GM12878 (cell line): ENCODE measurements around the gene DLK1.

Source experiments
- BACH1 ChIP-seq: fragments of 450-650 bp; IDR thresholded peaks from 2 replicates; pipeline ENCODE4 v1.6.1; 2017; ENCODE audit warnings: mild to moderate bottlenecking, borderline replicate concordance
- CHD4 ChIP-seq: fragments of 200-600 bp; sonication (generic); IDR thresholded peaks from 2 replicates; pipeline ENCODE4 v1.6.1; 2016; ENCODE audit warnings: mild to moderate bottlenecking
- FOXK2 ChIP-seq: fragments of 450-650 bp; IDR thresholded peaks from 2 replicates; pipeline ENCODE4 v1.6.1; 2017; ENCODE audit warnings: mild to moderate bottlenecking, moderate library complexity
- IKZF1 ChIP-seq: fragments of 450-650 bp; conservative IDR thresholded peaks from 2 replicates; pipeline ENCODE4 v1.6.1; 2017; ENCODE audit warnings: antibody characterized with exemption, mild to moderate bottlenecking
- LARP7 ChIP-seq: fragments of 450-650 bp; IDR thresholded peaks from 2 replicates; pipeline ENCODE4 v1.6.1; 2017; ENCODE audit warnings: mild to moderate bottlenecking
- MXI1 ChIP-seq: fragments of 150-350 bp; IDR thresholded peaks from 2 replicates; pipeline ENCODE4 v1.6.1; 2011; ENCODE audit warnings: low read depth, mild to moderate bottlenecking, inconsistent platforms, low read length, improper control_type of control experiment
- POLR2A ChIP-seq: IDR thresholded peaks from 2 replicates; pipeline ENCODE4 v1.6.1; 2011; ENCODE audit warnings: low read depth, mild to moderate bottlenecking, low read length
- SIN3A ChIP-seq: IDR thresholded peaks from 2 replicates; pipeline ENCODE4 v1.6.1; 2012; ENCODE audit warnings: low read depth, low read length, improper control_type of control experiment
- SPI1 ChIP-seq: IDR thresholded peaks from 2 replicates; pipeline ENCODE4 v1.6.1; 2011; ENCODE audit warnings: low read depth, mild to moderate bottlenecking, low read length, moderate library complexity, borderline replicate concordance; ENCODE audit not compliant: insufficient read depth
- TF ChIP-seq, protein P1 (sequence below): fragments of 450-650 bp; IDR thresholded peaks from 2 replicates; pipeline ENCODE4 v1.6.1; 2017; ENCODE audit warnings: mild to moderate bottlenecking, moderate library complexity
- TF ChIP-seq, protein P2 (sequence below): IDR thresholded peaks from 2 replicates; pipeline ENCODE4 v1.6.1; 2012; ENCODE audit warnings: mild to moderate bottlenecking, low read depth, low read length
- TF ChIP-seq, protein P3 (sequence below), 3 experiments: IDR thresholded peaks in 2 of 3; conservative IDR thresholded peaks in 1 of 3; 2 replicates each; pipeline ENCODE4 v1.5.1; 2011; ENCODE audit warnings: low read depth in 3 of 3, low read length in 3 of 3, mild to moderate bottlenecking in 3 of 3, control low read depth in 2 of 3, moderate library complexity in 2 of 3, inconsistent platforms in 1 of 3, mixed read lengths in 1 of 3; ENCODE audit not compliant: control insufficient read depth in 2 of 3, insufficient read depth in 1 of 3; ENCODE audit errors: extremely low read depth in 1 of 3
- TF ChIP-seq, protein P4 (sequence below): IDR thresholded peaks from 2 replicates; pipeline ENCODE4 v1.6.1; 2012; ENCODE audit warnings: low read depth, low read length, improper control_type of control experiment
- TF ChIP-seq, protein P5 (sequence below): IDR thresholded peaks from 2 replicates; pipeline ENCODE4 v1.6.1; 2012; ENCODE audit warnings: low read length, inconsistent platforms

DNA sequence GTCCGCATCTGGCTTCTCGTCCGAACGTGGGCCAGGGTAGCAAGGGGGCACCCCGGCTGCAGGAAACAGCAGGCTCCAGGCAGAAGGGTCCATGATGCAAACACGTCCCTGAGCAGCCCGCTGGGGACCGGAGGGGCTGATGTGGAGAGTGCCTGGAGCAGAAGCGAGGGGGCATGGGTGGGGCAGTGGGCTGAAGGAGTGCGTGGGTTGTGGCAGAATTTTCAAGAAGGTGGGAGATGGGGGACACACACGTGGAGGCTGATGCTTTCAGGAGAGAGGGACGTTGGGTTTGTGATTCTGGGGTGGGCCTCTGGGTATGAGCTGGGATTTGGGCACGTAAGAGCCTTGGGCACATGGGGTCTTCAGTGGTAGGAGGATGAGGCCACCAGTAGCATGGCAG, 45.6 kb upstream of the DLK1 start:
- TF ChIP-seq POLR2A: no peak
- TF ChIP-seq, protein P1, sequence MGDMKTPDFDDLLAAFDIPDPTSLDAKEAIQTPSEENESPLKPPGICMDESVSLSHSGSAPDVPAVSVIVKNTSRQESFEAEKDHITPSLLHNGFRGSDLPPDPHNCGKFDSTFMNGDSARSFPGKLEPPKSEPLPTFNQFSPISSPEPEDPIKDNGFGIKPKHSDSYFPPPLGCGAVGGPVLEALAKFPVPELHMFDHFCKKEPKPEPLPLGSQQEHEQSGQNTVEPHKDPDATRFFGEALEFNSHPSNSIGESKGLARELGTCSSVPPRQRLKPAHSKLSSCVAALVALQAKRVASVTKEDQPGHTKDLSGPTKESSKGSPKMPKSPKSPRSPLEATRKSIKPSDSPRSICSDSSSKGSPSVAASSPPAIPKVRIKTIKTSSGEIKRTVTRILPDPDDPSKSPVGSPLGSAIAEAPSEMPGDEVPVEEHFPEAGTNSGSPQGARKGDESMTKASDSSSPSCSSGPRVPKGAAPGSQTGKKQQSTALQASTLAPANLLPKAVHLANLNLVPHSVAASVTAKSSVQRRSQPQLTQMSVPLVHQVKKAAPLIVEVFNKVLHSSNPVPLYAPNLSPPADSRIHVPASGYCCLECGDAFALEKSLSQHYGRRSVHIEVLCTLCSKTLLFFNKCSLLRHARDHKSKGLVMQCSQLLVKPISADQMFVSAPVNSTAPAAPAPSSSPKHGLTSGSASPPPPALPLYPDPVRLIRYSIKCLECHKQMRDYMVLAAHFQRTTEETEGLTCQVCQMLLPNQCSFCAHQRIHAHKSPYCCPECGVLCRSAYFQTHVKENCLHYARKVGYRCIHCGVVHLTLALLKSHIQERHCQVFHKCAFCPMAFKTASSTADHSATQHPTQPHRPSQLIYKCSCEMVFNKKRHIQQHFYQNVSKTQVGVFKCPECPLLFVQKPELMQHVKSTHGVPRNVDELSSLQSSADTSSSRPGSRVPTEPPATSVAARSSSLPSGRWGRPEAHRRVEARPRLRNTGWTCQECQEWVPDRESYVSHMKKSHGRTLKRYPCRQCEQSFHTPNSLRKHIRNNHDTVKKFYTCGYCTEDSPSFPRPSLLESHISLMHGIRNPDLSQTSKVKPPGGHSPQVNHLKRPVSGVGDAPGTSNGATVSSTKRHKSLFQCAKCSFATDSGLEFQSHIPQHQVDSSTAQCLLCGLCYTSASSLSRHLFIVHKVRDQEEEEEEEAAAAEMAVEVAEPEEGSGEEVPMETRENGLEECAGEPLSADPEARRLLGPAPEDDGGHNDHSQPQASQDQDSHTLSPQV: no peak
- TF ChIP-seq, protein P2, sequence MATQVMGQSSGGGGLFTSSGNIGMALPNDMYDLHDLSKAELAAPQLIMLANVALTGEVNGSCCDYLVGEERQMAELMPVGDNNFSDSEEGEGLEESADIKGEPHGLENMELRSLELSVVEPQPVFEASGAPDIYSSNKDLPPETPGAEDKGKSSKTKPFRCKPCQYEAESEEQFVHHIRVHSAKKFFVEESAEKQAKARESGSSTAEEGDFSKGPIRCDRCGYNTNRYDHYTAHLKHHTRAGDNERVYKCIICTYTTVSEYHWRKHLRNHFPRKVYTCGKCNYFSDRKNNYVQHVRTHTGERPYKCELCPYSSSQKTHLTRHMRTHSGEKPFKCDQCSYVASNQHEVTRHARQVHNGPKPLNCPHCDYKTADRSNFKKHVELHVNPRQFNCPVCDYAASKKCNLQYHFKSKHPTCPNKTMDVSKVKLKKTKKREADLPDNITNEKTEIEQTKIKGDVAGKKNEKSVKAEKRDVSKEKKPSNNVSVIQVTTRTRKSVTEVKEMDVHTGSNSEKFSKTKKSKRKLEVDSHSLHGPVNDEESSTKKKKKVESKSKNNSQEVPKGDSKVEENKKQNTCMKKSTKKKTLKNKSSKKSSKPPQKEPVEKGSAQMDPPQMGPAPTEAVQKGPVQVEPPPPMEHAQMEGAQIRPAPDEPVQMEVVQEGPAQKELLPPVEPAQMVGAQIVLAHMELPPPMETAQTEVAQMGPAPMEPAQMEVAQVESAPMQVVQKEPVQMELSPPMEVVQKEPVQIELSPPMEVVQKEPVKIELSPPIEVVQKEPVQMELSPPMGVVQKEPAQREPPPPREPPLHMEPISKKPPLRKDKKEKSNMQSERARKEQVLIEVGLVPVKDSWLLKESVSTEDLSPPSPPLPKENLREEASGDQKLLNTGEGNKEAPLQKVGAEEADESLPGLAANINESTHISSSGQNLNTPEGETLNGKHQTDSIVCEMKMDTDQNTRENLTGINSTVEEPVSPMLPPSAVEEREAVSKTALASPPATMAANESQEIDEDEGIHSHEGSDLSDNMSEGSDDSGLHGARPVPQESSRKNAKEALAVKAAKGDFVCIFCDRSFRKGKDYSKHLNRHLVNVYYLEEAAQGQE: no peak
- no peak for TF ChIP-seq CHD4
- TF ChIP-seq BACH1: no peak
- TF ChIP-seq FOXK2: no peak
- no peak for TF ChIP-seq MXI1
- TF ChIP-seq, protein P3, sequence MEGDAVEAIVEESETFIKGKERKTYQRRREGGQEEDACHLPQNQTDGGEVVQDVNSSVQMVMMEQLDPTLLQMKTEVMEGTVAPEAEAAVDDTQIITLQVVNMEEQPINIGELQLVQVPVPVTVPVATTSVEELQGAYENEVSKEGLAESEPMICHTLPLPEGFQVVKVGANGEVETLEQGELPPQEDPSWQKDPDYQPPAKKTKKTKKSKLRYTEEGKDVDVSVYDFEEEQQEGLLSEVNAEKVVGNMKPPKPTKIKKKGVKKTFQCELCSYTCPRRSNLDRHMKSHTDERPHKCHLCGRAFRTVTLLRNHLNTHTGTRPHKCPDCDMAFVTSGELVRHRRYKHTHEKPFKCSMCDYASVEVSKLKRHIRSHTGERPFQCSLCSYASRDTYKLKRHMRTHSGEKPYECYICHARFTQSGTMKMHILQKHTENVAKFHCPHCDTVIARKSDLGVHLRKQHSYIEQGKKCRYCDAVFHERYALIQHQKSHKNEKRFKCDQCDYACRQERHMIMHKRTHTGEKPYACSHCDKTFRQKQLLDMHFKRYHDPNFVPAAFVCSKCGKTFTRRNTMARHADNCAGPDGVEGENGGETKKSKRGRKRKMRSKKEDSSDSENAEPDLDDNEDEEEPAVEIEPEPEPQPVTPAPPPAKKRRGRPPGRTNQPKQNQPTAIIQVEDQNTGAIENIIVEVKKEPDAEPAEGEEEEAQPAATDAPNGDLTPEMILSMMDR (IDR thresholded peaks at IDR 0.05 in 2 of 3, conservative IDR thresholded peaks at IDR 0.05 in 1 of 3; ENCODE audit: control insufficient read depth in 2 of 3, extremely low read depth in 1 of 3, insufficient read depth in 1 of 3, low read depth in 3 of 3, low read length in 3 of 3): no peak
- no peak for TF ChIP-seq LARP7
- TF ChIP-seq SIN3A: no peak
- TF ChIP-seq IKZF1: no peak
- TF ChIP-seq, protein P4, sequence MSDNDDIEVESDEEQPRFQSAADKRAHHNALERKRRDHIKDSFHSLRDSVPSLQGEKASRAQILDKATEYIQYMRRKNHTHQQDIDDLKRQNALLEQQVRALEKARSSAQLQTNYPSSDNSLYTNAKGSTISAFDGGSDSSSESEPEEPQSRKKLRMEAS: no peak
- TF ChIP-seq, protein P5, sequence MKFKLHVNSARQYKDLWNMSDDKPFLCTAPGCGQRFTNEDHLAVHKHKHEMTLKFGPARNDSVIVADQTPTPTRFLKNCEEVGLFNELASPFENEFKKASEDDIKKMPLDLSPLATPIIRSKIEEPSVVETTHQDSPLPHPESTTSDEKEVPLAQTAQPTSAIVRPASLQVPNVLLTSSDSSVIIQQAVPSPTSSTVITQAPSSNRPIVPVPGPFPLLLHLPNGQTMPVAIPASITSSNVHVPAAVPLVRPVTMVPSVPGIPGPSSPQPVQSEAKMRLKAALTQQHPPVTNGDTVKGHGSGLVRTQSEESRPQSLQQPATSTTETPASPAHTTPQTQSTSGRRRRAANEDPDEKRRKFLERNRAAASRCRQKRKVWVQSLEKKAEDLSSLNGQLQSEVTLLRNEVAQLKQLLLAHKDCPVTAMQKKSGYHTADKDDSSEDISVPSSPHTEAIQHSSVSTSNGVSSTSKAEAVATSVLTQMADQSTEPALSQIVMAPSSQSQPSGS: no peak
- TF ChIP-seq SPI1: no peak
